ENCODE measurements around the gene TTLL9.

DNA sequence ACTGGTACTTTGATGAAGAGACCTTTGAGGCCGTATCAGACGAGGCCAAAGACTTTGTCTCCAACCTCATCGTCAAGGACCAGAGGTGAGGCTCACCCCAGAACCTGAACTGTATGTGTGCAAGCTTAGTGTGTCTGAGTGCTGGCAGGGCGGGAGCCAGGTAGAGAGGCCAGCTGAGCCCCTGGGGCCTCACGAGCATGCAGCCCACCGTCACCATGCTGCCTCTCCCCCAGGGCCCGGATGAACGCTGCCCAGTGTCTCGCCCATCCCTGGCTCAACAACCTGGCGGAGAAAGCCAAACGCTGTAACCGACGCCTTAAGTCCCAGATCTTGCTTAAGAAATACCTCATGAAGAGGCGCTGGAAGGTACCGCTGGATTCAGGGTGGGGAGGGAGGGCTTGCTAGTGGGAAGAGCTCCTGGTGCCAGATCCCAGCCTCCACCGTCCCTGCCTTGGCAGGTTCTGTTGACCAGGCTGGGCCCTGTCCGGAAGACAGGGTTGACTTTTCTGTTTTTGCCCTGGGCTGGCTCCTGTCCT is 38.6 kb upstream of the TTLL9 start:
- no peak for TF ChIP-seq POLR2A (IDR thresholded peaks at IDR 0.05; ENCODE audit: low read depth, low read length)
- no peak for TF ChIP-seq POLR2AphosphoS5 (IDR thresholded peaks at IDR 0.05; ENCODE audit: low read depth, low read length)
- TF ChIP-seq TAF1 (IDR thresholded peaks at IDR 0.05; ENCODE audit: borderline replicate concordance, low read depth, low read length) = no peak

Measured in GM12892 (cell line).